DMS114 treated with DMSO at 0.1 percent for 48 hours (cell line): ENCODE results near the gene TAF1C.
"Not testable (repeated sequence)": the region's sequence is repeated elsewhere in the genome, so short reads cannot be mapped to it uniquely, and the experiment has no call there.

ENCODE experiments used
- DNase-seq: peaks from one replicate; lab custom pipeline; 2025; ENCODE audit not compliant: unreplicated experiment; lab: John Stamatoyannopoulos, UW

The TAF1C gene

GRCh38 chr16:84209989-84210388 lies 23.1 kb upstream of the TAF1C start:
- no peak for DNase-seq

GRCh38 chr16:84207879-84208278 lies 21.0 kb upstream of the TAF1C start:
- DNase-seq = no peak

DNA sequence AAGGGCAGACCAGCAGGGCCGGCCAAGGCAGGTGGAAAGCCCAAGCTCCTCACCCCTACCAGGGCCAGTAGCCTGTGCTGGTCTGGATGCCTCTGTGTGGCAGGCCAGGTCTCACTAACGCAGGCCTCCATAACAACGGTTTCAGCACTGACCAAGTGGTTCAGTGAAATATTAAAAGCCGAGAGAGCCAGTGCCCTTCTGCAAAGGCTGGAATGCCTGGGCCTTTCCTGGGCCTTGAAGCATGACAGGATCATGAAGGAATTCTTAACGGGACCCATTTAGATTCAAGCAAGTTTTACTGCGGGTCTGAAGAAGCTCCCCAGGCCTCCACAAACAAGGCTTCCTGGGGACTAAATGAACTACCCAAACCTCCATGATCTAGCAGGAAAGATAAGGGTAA lies 20.4 kb upstream of the TAF1C start:
- no peak for DNase-seq

GRCh38 chr16:84205976-84206691 lies 19.3 kb upstream of the TAF1C start:
- no peak for DNase-seq

DNA sequence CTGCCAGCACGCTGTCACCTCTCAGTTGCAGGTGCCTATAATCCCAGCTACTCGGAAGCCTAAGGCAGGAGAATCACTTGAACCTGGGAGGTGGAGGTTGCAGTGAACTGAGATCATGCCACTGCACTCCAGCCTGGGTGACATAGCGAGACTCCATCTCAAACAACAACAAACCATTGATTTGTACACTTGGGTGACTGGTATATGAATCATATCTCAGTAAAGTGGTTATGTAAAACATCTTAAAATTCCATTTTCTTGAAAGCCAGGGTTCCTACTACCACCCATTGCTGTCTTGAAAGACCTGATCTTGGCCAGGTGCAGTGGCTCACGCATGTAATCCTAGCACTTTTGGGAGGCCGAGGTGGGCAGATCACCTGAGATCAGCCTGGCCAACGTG lies 18.3 kb upstream of the TAF1C start:
- not testable (repeated sequence) for DNase-seq

- not testable (repeated sequence) for DNase-seq
These were observed 17.7 kb upstream of the TAF1C start for GRCh38 chr16:84204551-84204950.

DNA sequence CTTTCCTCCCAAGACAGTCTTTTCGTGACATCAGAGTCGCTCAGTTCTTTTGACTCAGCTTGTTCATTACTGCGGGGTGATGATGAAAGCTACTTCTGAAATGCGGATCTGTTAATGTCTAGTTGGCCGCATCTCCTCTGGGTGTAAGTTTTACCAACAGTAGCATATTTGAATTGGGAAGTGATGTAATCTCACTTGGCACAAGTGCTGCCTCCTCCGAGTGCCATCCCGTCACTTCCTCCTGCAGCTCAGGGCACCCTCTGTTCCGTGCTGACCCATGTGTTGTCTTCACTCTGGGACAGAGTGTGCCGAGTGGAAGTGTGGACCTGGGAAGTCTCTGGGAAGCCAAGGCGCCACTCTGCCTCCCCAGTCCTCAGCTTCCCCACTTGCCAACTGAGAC lies 13.0 kb upstream of the TAF1C start:
- no peak for DNase-seq

- DNase-seq = no peak
These were observed 12.2 kb upstream of the TAF1C start for GRCh38 chr16:84199097-84199496.

DNA sequence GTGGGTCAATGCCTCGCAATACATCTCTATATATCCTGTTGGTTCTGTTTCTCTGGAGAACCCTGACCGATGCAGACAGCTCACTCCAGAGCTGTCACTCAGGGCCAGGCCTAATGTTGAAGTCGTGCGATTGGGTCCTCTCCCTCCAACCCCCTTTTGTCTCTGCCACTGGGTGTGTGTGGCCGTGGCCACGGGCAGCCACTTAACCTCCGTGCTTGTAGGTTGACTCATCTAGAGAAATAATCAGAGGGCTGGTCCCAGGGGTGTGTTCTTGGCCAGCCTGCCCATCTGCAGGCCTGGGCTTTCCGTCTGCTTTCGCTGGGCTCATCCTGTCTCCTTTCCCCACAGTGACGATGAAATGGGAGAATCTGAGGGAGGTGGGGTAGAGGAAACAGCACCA lies 11.5 kb upstream of the TAF1C start:
- no peak for DNase-seq

- DNase-seq = no peak
These were observed 10.7 kb upstream of the TAF1C start for GRCh38 chr16:84197466-84198128.

DNA sequence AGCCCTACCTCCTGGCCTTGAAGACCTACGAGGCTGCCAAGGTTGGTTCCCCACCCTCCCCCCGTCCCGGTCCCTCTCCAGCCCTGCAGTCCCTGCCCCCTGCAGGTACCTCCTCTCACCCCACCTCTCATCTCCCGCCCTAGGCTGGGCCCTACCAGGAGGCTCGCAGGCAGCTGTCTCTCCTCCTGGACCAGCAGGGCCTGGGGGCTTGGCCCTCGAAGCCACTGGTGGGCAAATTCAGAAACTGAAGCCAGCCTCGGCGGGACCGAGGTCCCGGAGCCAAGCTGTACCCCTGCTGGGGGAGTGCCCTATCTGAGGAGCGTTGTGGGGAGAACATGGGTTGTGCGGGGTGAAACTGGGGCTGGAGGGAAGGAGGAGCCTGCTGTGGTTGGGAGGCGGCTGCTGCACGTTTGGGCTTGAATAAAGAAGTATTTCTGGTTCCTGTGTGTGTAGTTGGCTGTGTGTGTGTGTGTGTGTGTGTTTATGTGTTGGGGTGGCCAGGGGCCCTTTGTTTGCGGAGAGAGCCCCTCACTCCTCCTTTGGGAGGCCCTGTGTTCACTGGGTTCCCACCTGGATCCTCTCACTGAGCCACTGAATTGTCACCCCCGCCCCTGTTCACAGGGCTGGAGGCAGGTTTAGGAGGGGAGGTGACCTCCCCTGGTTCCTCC lies 10.0 kb upstream of the TAF1C start:
- no peak for DNase-seq

DNA sequence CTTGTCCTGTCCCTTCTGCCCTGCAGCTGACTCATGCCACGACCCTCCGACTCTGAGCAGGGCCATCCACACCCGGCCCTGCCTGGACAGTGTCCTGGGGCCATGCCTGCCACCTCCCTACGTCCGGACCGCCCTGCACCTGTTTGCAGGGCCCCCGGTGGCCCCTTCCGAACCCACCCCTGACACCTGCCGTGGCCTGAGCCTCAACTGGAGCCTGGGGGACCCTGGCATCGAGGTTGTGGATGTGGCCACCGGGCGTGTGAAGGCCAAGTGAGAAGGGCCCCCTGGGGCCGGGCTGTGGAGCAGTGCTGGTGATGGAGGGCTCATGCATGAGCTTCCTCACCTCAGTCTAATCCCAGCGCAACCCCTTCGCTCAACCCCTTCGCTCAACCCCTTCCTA lies 9.2 kb upstream of the TAF1C start:
- no peak for DNase-seq

DNA sequence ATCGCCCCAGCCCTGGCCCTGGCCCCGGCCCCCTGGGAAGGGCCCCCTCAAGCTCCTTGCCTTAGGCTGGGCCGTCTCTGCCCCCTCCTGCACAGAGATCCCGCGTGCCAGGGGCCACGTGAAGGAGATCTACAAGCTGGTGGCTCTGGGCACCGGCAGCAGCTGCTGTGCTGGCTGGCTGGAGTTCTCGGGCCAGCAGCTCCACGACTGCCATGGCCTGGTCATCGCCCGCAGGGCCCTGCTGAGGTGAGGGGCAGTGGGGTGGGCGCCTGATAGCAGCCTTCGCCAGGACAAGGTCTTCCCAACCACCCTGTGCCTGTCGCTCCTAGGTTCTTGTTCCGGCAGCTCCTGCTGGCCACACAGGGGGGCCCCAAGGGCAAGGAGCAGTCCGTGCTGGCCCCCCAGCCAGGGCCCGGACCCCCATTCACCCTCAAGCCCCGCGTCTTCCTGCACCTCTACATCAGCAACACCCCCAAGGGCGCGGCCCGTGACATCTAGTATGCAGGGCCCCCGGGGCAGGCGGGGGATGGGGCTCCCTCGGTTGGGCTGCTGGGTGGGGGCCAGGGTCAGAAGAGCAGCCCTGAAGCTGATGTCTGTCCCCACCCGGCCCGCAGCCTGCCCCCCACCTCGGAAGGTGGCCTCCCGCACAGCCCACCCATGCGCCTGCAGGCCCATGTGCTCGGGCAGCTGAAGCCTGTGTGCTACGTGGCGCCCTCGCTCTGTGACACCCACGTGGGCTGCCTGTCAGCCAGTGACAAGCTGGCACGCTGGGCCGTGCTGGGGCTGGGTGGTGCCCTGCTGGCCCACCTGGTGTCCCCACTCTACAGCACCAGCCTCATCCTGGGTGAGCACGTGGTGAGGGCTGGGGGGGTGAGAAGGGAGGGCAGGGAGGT lies 8.6 kb upstream of the TAF1C start:
- DNase-seq = no peak

DNA sequence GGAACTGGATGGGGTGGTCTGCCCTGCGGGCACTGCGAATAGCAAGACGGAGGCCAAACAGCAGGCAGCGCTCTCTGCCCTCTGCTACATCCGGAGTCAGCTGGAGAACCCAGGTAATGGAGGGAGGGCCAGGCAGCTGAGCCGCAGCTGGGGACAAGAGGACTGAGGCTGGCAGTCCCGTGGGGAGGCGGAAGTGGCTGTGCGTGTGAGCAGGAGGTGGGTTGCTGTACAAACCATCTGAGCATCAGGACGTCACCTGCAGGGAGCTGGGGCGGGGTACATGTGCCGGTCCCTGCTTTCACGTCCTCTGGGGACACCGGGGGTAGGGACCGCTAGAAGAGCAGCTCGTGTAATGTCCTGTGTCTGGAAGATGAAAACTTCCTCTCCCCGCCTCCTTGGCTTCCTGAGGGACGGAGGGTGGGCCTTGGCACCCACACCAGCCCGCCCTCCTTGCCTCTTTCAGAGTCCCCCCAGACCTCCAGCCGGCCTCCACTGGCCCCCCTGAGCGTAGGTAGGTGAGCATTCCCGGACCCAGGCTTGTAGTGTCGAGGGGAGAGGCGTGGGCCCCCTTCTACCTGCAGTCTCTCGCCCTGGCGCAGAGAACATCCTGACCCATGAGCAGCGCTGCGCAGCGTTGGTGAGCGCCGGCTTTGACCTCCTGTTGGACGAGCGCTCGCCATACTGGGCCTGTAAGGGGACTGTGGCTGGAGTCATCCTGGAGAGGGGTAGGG lies 7.8 kb upstream of the TAF1C start:
- no peak for DNase-seq

GRCh38 chr16:84194018-84194417 lies 7.2 kb upstream of the TAF1C start:
- no peak for DNase-seq

GRCh38 chr16:84193480-84193879 lies 6.6 kb upstream of the TAF1C start:
- no peak for DNase-seq

DNA sequence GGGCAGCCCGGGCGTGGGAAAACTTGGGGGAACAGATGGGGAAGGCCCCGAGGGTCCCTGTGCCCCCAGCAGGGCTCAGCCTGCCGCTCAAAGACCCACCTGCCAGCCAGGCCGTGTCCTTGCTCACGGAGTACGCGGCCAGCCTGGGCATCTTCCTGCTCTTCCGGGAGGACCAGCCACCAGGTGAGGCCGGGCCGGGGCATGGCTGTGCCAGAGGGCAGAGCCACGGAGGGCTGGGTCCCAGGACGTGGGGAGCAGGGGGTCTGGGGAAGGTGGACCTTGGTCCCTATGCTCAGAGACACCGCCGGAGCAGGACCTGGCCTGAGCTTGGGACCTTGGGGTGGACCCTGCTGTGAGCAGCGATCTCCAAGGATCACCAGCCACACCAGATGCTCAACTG lies 4.6 kb upstream of the TAF1C start:
- DNase-seq = no peak

DNA sequence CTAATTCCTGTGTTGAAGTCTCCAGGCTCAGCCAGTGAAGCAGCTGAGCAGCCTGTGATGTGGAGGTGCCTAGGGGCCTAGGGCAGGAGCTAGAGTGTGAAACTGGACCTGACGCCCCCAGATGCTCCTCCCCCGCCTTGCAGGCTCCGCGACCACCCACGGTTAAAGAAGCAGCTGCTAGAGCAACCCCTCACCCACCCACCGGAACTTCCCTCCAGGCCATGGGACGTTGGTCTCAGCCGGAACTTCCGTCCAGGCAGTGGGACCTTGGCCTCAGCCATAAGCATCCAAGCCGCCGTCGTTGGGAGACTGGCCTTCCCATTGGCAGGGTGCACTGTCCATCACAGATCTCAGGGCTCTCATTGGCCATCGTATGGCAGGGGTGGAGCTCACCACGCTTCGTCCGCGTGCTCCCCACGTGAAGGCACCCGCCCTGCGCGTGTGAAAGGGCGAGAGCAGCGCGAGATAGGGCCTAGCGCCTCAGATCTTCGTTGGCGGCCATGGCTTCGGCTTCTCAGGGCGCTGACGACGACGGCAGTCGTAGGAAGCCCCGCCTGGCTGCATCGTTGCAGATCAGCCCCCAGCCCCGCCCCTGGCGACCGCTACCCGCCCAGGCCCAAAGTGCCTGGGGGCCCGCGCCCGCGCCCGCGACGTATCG lies 4.0 kb upstream of the TAF1C start, which contains the start of gene ADAD2:
TSS of gene ADAD2 (plus strand) at position 427 of the 658 bp plus-strand sequence. CDS start at position 501, 74 bp downstream.
- no peak for DNase-seq

DNA sequence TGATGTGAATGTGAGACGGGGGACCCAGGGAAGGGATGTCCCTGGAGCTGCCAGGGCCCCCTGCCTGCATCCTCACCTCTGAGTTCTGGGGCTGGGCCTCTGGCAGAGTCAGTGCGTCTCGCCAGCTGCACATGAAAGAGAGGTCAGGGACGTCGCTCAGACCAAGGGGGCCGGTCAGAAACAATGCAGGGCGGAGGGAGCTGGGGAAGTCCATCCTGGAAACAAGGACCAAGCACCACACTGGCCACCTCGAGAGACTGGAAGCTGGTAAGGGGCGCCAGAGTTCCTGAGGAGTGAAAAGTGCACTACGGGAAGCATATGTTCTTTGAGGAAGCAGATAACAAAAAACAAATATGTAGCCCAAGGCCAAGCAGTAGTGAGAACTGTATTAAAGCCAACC lies 2.1 kb downstream of the TAF1C start:
- DNase-seq = no peak
